ENCODE measurements around the gene SLC19A1.
A peak's percentile ranks its signal among the peaks of the same experiment; 100 is the strongest.

The SLC19A1 gene

DNA sequence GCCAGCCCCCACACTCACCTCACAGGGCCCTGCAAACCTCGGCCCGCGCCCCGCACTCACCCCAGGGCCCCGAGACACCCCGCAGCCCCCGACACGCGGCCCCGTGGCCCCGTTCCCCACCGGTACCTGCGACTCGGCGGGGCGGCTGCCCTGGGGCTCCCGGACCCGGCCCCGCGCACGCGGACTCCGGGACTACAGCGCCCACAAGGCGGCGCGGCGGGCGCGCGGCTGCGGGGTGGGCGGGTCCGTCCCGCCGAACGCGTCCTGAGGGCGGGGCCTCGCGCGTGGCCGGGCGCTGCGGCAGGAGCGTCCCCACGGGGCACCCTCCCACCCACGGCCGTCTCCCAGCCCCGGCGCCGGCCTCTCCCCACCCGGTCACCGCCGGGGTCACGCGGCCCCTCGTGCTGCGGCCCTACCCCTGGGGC, at the start of gene SLC19A1:
Gene SLC19A1, minus strand, starts transcription at position 199 of the 425 bp plus-strand sequence. CDS start 4,481 bp downstream, outside the sequence.
- peak; percentile 84 for DNase-seq

DNA sequence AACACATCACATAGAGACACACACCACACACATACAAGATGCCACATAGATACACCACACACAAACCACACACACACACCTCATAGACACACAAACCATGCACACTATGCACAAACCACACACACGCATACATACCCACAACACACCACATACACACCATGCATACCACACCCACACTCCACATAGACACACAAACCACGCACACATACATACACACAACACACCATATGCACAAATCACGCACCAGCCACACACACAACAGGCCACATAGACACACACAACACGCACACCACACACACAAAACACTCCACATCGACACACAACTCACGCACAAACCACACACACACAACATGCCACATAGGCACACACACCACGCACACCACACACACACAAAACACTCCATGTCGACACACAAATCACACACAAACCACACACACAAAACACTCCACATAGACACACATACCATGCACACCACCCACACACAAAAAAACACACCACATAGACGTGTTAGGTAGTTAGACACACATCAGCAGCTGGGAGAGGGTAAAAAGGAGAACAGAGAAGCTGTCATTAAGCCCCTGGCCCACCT, 49.5 kb upstream of the SLC19A1 start:
- DNase-seq: no peak

DNA sequence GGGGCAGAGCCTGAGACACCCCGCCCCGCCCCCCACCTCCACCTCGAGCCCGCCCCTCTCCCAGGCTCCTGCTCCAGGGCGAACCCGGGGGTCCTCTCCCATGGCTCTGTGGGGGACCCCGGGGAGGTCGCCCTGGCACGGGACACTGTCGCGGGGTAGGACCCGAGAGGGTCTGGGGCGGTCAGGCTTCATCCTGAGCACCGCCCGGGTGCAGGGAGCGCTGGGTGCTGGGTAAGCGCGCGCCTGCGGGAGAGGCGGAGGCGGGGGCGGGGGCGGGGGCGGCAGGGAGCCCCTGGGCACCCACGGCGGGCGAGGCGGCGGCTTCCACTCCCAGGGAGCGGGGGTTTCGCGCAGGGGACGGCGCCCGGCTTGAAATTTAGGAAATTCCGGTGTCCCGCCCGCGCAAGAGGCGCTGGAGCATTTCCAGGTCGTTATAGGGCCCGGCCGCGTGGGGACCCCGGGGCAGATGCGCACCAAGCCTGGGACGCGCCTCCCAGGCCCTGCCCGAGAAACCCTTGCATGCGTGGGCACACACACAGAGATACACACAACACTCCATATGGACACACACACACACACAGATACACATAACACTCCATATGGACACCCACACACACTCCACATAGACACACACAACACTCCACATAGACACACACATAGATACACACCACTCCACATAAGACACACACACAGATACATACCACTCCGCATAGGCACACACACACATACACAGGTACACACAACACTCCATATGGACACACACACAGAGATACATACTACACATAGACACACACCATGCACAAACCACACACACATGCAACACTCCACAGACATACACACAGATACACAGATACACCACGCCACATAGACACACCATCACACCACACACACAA, 48.7 kb upstream of the SLC19A1 start:
- peak; percentile 66 for DNase-seq

DNA sequence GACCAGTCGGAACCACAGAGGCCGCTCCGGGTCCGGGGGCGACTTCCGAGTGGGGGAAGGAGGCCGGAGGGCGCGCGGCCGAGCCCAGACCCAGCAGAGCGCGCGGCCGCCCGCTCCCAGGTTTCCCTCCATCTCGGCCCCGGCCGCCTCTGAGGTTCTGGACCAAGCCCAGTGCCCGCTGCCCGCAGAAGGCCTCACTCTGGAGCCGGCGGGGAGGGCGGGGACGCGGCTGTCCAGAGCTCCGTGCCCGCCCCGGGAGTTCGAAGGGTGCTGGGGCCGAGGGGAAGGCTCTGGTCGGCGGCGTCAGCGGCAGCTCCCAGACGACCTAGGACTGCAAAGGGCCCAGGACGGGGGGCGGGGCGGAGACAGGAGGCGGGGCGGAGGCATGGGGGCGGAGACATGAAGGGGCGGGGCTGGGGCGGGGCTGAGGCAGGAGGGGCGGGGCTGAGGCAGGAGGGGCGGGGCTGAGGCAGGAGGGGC, 48.0 kb upstream of the SLC19A1 start:
- peak; percentile 87 for DNase-seq

DNA sequence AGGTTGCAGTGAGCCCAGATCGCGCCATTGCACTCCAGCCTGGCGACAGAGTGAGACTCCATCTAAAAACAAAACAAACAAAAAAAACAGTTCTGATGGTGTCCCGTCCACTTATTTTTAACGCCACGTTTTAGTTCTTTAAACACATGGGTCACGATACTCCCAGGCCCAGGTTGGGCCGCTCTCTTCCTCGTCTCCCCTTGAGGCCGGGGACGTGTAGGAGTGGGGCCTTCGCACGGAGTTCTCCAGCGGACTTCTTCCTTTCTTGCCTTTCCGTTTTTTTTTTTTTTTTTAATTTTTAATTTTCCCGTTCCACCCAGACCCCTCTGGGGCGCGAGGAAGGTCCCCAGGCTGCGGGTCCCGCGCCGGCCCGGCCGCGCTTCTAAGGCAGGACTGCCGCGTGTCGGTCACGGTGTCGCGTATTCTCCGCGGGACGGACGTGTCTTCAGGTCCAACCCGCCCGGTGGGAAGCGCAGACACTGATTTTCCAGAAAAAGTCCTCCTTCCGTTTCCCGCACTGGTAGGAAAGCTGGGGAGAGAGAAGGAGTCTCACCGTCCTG, 47.5 kb upstream of the SLC19A1 start:
- no peak for DNase-seq

DNA sequence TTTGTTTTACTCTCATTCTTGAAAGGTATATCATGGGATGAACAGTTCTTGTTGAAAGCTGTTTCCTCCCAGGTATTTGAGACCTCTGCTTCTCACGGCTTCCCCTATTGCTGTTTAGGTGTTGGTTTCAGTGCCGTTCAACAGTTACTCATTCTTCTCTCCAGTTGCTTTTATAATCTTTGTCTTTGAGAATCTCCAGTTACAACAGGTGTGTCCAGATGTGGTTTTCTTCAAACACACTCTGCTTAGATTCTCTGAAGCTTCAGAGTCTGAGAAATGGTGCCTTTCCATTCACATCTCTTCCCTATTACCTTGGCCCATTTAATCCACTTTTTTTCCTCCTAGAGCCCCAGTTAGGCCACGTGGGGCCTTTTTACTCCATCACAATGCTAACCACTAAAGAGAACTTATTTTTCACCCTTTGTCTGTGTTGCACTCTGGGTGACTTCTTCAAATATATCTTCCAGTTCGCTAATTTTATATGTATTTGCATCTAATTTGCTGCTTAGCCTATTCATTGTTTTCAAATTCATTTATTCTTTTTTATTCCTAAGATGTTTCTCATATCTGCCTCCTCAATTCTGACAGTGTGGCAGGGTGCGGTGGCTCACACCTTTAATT, 46.7 kb upstream of the SLC19A1 start:
- DNase-seq: no peak

DNA sequence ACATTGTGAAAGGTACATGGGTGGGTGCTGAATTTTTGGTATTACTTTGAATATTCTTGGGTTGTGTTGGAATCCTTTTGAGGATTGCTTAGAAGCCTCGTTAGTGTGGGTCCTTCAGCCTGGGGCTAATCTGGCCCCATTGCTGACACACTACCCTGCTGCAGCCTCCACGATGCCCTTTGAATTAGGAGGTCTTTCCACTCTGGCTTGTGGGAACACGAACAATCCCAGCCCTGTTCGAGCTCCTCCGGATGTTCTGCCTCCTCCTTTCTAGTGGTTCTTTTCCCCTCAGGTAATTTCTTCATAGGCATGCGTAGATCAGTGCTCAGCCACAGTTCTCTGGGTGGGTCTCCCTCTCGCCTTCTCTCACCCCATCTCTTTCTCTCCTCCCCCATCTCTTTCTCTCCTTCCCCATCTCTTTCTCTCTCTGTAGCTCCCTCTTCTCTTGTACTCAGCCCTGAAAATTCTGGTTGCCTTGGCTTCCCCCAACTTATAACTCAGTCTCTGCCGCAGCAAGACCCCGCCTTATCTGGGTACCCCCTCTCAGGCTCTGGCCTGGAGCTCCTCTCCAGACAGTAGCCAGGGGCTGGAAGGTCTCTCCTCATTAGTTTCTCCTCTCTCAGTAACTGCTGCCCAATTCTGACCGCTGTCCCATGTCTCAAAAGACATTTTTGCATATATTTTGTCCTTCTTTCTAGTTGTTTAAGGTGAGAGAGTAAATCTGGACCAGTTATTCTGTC, 46.0 kb upstream of the SLC19A1 start:
- no peak for DNase-seq

DNA sequence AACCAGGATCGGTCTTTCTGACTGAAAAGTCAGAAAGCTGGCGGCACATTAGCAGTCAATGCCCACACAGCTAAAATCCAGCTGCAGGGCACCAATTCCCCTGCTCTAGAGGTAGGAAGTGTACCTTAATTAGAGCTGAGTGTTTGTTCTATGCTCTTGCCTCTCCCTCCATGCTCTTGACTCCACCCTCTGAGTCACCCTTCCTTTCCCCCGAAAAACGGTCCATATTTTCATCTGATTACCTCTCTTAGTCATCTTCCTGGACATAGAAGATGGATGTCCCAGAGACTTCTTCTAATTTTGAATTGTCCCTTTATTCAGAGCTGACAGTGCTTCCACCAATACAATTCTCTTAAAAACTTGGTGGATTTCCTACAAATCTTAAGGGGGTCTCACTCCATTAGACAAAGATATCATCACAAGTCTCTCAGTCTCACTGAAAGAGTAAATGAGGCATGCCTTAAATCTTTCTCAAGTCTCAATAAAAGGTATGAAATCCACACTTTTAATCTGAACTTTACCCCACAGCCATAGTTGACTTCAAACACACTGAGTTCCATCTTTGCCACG, 44.1 kb upstream of the SLC19A1 start:
- no peak for DNase-seq

DNA sequence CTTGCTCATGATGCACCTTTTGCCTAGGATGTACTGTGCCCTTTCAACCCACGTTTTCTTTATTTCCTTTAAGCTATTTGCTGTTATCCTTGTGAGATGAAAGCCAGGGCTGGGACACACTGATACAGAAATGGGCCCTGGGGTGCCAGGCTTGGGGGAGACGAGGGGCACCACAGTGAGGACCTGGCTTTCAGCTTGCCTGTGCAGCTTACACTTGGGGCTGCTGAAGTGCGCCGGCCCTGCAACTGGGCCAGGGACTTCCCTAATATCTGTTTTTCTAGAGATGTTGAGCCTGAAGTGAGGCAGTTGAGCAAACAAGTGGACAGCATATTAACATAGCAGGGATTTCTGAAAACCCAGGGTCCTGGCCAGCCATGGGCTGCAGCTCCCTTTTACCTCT, 42.5 kb upstream of the SLC19A1 start:
- DNase-seq: no peak

DNA sequence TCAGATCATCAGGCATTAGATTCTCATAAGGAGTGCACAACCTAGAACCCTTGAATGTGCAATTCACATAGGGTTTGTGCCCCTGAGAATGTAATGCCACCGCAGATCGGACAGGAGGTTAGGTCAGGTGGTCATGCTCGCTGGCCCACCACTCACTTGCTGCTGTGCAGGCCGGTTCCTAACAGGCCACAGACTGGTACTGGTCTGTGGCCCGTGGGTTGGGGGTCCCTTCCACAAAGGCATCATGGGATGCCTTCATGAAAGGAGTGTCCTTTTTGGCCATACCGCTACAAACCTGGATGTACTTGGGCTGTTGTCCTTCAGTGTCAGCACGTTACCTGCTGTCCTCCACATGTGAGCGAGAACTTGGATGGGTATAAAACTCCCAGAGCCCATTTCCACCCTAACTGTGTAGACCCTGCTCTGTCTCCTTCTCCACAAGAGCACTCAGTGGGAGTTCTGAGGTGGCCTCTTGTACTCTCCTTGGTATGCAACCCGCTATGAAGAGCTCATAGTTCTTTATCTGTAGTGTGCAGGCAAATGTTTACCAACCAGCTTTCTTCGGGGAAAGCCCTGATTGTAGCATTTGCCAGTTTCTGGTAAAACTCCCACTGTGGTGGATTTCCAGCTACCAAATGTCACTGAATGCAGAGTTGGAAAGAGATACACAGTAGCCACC, 41.7 kb upstream of the SLC19A1 start:
- DNase-seq: no peak

DNA sequence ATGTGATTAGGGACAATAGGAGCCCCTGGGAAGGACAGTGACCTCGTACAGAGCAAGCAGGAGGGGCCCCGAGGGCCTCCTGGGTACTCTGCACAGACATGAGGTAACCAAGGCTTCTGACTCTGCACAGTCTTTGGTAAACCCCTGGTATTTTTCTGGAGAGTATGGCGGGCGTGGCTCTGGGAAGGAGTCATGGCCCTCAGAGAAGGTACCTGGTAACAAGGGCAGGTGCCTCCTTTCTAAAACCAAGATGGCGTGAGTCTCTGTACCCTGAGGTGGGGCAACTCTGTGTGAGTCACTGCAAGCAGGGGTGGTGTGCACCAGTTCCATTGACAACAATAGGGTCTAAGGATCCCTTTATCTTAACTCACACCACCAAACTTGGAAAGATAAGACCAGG, 39.9 kb upstream of the SLC19A1 start:
- DNase-seq: no peak

DNA sequence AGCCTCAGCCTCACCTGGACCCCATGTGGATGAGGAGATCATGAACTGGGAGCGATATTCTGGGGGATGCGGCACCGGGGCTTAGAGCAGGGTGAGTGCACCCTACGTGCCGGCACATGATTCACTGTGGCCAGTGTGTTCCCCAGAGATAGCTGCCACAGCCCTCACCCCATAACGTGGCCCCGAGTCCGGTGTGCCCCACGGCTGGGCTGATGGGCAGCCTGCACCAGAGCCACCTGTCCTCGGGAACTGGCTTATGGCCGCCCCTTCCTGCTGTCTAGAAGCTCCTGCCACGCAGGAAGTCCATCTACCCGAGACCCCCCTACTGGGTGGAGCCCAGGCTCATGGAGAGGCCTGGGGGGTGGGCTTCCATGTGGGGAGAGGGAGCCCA, 39.1 kb upstream of the SLC19A1 start:
- no peak for DNase-seq

DNA sequence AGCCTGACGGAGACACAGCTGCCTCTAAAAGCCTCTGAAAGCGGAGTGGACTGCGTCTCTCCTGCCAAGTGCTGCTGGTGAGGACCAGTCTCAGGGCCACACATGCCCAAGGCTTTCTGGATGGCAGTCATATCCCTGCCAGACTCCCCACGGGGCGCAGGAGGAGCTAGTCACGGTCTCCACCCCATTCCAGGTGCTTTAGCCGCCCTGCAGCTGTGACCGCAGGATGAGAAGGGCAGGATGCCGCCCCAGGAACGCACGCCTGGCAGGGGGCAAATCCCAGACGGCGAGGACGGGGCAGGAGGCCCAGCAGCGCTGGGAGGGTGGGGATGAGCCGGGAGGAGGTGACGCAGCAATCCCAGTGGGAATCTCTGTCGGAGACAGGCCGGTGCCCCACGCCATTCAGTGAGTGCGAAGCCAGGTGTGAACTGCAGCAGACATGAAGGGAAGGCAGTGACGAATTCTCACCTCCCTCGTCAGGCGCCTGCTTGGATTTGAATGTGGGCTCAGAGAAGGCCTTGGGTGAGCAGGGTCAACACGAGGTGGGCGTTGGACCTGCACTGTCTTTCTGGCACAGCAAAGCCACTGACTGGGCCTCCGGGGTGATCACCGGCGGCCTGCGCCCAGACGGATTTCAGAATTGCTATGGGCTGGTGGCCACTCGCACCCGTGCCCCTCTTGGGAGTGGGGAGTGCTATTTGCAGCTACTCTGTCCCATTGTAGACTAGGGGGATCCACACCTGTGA, 38.5 kb upstream of the SLC19A1 start:
- DNase-seq: no peak

DNA sequence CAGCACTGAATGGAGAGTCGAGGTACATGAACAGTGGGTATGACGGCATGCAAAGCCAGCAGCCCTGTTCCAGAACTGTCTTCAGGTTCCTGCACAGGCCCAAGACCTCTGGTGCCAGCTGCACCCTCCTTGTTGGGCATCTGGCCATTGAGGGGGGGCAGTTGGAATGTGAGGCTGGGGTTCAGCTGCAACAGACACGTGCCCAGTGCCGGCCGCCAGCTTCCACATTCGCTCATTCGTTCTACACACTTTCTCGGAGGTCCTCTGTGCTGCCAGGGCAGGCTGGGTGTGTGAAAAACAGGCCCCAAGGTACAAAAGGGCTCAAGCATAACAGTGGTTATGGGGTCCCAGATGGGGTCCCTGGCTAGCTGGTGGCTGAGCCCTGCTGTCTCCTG, 37.9 kb upstream of the SLC19A1 start:
- no peak for DNase-seq

DNA sequence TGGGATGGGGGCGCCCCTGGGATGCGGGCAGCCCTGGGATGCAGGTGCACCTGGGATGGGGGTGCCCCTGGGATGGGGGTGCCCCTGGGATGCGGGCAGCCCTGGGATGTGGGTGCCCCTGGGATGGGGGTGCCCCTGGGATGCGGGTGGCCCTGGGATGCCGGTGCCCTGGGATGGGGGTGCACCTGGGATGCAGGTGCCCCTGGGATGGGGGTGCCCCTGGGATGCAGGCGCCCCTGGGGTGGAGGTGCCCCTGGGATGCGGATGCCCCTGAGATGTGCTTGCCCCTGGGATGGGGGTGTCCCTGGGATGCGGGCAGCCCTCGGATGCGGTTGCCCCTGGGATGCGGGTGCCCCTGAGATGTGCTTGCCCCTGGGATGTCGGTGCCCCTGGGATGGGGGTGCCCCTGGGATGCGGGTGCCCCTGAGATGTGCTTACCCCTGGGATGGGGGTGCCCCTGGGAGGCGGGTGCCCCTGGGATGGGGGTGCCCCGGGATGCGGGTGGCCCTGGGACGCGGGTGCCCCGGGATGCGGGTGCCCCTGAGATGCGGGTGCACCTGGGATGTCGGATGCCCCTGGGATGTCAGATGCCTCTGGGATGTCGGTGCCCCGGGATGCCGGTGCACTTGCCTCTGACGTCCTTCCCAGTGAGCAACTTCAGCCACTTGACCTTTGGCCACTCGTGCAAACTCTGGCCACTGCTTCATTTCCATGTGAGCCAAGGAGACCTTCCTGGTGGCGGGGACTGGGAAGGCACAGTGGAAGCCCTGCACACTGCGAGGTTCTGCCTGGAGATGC, 37.3 kb upstream of the SLC19A1 start:
- DNase-seq: no peak

DNA sequence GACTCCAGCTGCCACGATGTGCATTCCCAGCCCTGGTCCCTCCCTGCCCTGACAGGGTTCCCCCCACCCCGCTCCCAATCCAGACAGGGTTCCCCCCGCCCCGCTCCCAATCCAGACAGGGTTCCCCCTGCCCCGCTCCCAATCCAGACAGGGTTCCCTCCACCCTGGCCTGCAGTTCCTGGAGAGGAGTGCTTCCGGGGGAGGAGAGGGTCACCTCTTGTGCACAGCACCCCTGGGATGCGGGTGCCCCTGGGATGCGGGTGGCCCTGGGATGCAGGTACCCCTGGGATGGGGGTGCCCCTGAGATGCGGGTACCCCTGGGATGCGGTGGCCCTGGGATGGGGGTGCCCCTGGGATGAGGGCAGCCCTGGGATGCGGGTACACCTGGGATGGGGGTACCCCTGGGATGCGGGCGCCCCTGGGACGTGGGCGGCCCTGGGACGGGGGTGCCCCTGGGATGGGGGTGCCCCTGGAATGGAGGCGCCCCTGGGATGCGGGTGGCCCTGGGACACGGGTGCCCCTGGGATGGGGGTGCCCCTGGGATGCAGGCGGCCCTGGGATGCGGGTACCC, 36.7 kb upstream of the SLC19A1 start:
- DNase-seq: no peak

DNA sequence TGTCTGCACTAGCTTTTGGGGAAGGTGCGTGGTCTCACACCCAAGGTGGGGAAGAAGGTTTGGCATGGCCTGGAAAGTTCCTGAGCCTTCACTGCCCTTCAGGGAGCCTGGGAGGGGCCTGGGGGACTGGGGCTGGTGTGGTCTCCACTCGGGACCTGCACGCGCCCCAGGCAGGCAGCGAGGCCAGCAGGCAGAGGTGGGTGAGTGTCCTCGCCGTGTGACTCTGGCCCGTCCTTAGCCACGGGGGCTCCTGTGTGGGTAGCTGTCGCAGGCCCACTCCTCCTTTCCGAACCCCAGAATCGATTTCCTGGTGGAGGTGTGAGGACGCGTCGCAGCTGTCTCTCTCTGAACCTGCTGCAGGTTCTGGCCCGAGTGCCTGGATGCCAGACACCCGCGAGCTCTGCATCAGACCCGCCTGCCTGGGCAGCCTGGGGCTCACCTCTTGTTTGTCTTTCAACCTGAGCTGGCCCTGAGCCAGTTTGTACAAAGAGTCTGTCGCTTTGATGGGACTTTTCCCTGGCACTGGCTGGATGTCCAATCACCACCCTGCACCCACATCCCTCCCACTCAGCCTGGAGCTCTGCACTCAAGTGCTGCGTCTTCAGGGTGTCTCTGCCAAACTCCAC, 36.0 kb upstream of the SLC19A1 start:
- DNase-seq: no peak

DNA sequence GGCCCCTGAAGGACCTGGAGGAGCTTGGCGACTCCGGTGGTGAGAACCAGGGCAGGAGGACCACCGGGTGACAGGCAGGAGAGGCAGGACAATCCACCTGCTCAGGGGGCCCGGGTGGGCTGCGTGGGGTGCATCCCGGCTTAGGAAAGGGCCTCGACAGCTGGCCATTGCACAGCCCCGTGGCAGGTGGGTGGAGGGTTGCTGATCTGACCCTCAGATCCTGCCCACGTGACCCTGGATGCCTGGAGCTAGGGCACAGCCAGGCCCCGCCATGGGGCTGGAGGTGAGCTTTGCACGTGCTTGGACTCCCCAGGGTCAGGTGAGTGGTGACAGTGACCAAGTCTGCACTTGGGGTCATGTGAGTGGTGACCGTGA, 35.5 kb upstream of the SLC19A1 start:
- no peak for DNase-seq

Data from activated CD4-positive, alpha-beta T cell treated with anti-CD3 and anti-CD28 coated beads, Interleukin-2, Interleukin-6, amounts not matched to agents 100 ng/mL and 50 ng/mL, durations not matched to agents 16 hours and 8 hours (primary cell).